A673 (cell line): ENCODE measurements around the gene ZNF780B. TPM values are rescaled to one million over a fixed set of nuclear protein-coding genes. Genes with fewer than 3 reads are reported as not detected.

Experiments used
- BruUV-seq: library from RNA; stranded (reverse); fragments of 400-500 nt; replicated peaks from 2 replicates; lab custom pipeline; 2021; lab: Mats Ljungman, UMichigan
- CTCF ChIA-PET: fragments of 300-600 bp; sonication (Branson Sonifier 250); formaldehyde crosslinking; loops from one replicate; lab custom pipeline; 2022; ENCODE audit warnings: antibody characterized with exemption; lab: Charles Lee
- POLR2A ChIA-PET: fragments of 300-600 bp; sonication (Branson Sonifier 250); formaldehyde crosslinking; loops from one replicate; lab custom pipeline; 2022; ENCODE audit warnings: antibody characterized with exemption; ENCODE audit not compliant: low non-redundant PET; lab: Charles Lee
- DNase-seq: peaks from one replicate; pipeline ENCODE4 v3.0.0-alpha.2; 2015; ENCODE audit warnings: low spot score
- H3K27ac ChIP-seq: fragments of 200-600 bp; sonication (generic); 2 replicates; pipeline ENCODE4 v1.5.1; 2016; ENCODE audit warnings: mixed run types, low read depth, mild to moderate bottlenecking, mixed read lengths, antibody characterized with exemption, low read length; ENCODE audit not compliant: poor library complexity, severe bottlenecking
- H3K27me3 ChIP-seq: fragments of 200-600 bp; sonication (generic); replicated peaks from 2 replicates; pipeline ENCODE4 v1.6.1; 2017; ENCODE audit warnings: mixed run types, low read depth, mild to moderate bottlenecking, mixed read lengths, antibody characterized with exemption, low read length; ENCODE audit not compliant: insufficient read depth, poor library complexity
- H3K36me3 ChIP-seq: fragments of 200-600 bp; sonication (generic); 2 replicates; pipeline ENCODE4 v1.6.1; 2016; ENCODE audit warnings: mixed run types, mild to moderate bottlenecking, mixed read lengths, antibody characterized with exemption, low read length; ENCODE audit not compliant: insufficient read depth, poor library complexity, severe bottlenecking
- H3K4me1 ChIP-seq: fragments of 200-600 bp; sonication (generic); 2 replicates; pipeline ENCODE4 v1.6.1; 2017; ENCODE audit warnings: mixed run types, mild to moderate bottlenecking, mixed read lengths, antibody characterized with exemption, low read length; ENCODE audit not compliant: insufficient read depth, poor library complexity, severe bottlenecking
- H3K4me3 ChIP-seq: fragments of 200-600 bp; sonication (generic); 2 replicates; pipeline ENCODE4 v1.5.1; 2016; ENCODE audit warnings: low read depth, mixed run types, mild to moderate bottlenecking, mixed read lengths, low read length; ENCODE audit not compliant: poor library complexity, severe bottlenecking
- H3K9me3 ChIP-seq: fragments of 200-600 bp; sonication (generic); 2 replicates; pipeline ENCODE4 v1.6.1; 2016; ENCODE audit warnings: mixed run types, low read depth, mild to moderate bottlenecking, mixed read lengths, antibody characterized with exemption, low read length; ENCODE audit not compliant: poor library complexity, severe bottlenecking
- CTCF ChIP-seq: fragments of 300-800, 200-600 bp; sonication (generic); conservative IDR thresholded peaks from 2 replicates; pipeline ENCODE4 v1.5.1; 2017; ENCODE audit warnings: low read depth, mild to moderate bottlenecking, antibody characterized with exemption, low read length, moderate library complexity, mixed read lengths
- EZH2 ChIP-seq: fragments of 200-600 bp; sonication (generic); IDR thresholded peaks from 2 replicates; pipeline ENCODE4 v1.6.1; 2017; ENCODE audit warnings: borderline replicate concordance, low read depth, mild to moderate bottlenecking, mixed read lengths, antibody characterized with exemption, low read length; ENCODE audit not compliant: poor library complexity, severe bottlenecking
- intact Hi-C: fragments of 100-400 bp; cut with micrococcal nuclease; formaldehyde crosslinking; loops from one replicate; pipeline ENCODE4 v1.10.0; 2022; ENCODE audit not compliant: unreplicated experiment
- total RNA-seq: library from RNA; stranded (reverse); gene quantifications from 2 replicates; pipeline ENCODE4 v1.2.3, GENCODE V29; 2021

Gene ZNF780B
- total RNA-seq, 1 experiment from 2014 or later: 23.7 TPM

DNA sequence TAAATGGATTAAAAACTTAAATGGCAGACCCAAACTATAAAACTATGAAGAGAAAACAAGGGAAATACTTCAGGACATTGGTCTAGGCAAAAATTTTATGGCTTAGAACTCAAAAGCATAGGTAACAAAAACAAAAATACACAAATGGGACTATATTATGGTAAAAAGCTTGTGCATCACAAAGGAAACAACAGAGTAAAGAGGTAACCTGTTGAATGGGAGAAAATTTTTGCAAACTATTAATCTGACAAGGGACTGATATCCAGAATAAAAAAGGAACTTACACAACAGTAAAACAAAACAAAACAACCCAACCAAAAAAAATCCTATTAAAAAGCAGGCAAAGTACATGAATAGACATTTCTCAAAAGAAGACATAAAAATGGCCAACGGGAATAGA is 68.4 kb downstream of the ZNF780B start:
- intact Hi-C loops: no loop called here
- no peak overlapping the region for H3K4me3 ChIP-seq
- peaks cover 34% of the 10 kb centered on the region for H3K9me3 ChIP-seq
- peaks cover 15% of the 10 kb centered on the region for H3K36me3 ChIP-seq
- no TSS peak for BruUV-seq
- no peaks in the 10 kb centered on the region for H3K27me3 ChIP-seq
- ChIA-PET CTCF (no interaction called here), POLR2A (no interaction called here)
- no peaks in the 10 kb centered on the region for H3K4me1 ChIP-seq
- no peak for DNase-seq
- no peak overlapping the region for H3K27ac ChIP-seq
- no peak for TF ChIP-seq CTCF
- TF ChIP-seq EZH2: no peak

GRCh38 chr19:39987167-39987566 is 68.9 kb downstream of the ZNF780B start:
- intact Hi-C loops: no loop called here
- H3K27me3 ChIP-seq: no peaks in the 10 kb centered on the region
- no peak overlapping the region for H3K4me3 ChIP-seq
- POLR2A ChIA-PET: no interaction called here
- CTCF ChIA-PET: no interaction called here
- no peak overlapping the region for H3K27ac ChIP-seq
- H3K9me3 ChIP-seq: peaks cover 34% of the 10 kb centered on the region
- no peak for DNase-seq
- TF ChIP-seq CTCF (no peak), EZH2 (no peak)
- BruUV-seq: no TSS peak
- H3K36me3 ChIP-seq: peaks cover 20% of the 10 kb centered on the region
- no peaks in the 10 kb centered on the region for H3K4me1 ChIP-seq

GRCh38 chr19:39986643-39987042 is 69.4 kb downstream of the ZNF780B start:
- peaks cover 25% of the 10 kb centered on the region for H3K36me3 ChIP-seq
- H3K4me3 ChIP-seq: no peak overlapping the region
- TF ChIP-seq EZH2 (no peak), CTCF (no peak)
- no peaks in the 10 kb centered on the region for H3K27me3 ChIP-seq
- H3K9me3 ChIP-seq: peaks cover 34% of the 10 kb centered on the region
- ChIA-PET POLR2A (no interaction called here), CTCF (no interaction called here)
- BruUV-seq: no TSS peak
- no peak for DNase-seq
- no peaks in the 10 kb centered on the region for H3K4me1 ChIP-seq
- intact Hi-C loops: no loop called here
- H3K27ac ChIP-seq: no peak overlapping the region
